ENCODE data around the gene RGCC. TPM values are rescaled to one million over a fixed set of nuclear protein-coding genes. Genes with fewer than 3 reads are reported as not detected.

The RGCC gene
- total RNA-seq, 3 donors from 2014 or later: 91.8 to 112 (median 95.7) TPM

GRCh38 chr13:41494202-41494601 is 36.9 kb downstream of the RGCC start:
- no peak for DNase-seq (ENCODE audit: low spot score in 2 of 2)
- H3K27ac ChIP-seq: no peak overlapping the region
- TF ChIP-seq CTCF (IDR thresholded peaks at IDR 0.05): no peak

GRCh38 chr13:41495044-41495443 is 37.7 kb downstream of the RGCC start:
- no peaks in the 10 kb centered on the region for H3K9me3 ChIP-seq
- no peak overlapping the region for H3K4me3 ChIP-seq
- no peaks in the 10 kb centered on the region for H3K36me3 ChIP-seq
- no peak overlapping the region for H3K27ac ChIP-seq
- TF ChIP-seq POLR2A (IDR thresholded peaks at IDR 0.05) (no peak), POLR2AphosphoS5 (IDR thresholded peaks at IDR 0.05) (no peak), CTCF (IDR thresholded peaks at IDR 0.05) (no peak)
- DNase-seq (ENCODE audit: low spot score in 2 of 2): no peak
- H3K4me1 ChIP-seq: peaks cover 0 to 5% of the 10 kb centered on the region in 2 donors
- intact Hi-C loops (cut with DNase I; ENCODE audit: low total_unique reads): no loop called here
- no peaks in the 10 kb centered on the region for H3K27me3 ChIP-seq

More at GRCh38 chr13:41494202-41494601, 36.9 kb downstream of the RGCC start:
- Histone ChIP-seq H3K36me3 (no peaks in the 10 kb centered on the region), H3K4me1 (peaks cover 0 to 5% of the 10 kb centered on the region in 2 donors), H3K27me3 (no peaks in the 10 kb centered on the region), H3K4me3 (no peak overlapping the region), H3K9me3 (no peaks in the 10 kb centered on the region)
- intact Hi-C loops (cut with DNase I; ENCODE audit: low total_unique reads): no loop called here

- no peak for DNase-seq (ENCODE audit: low spot score in 2 of 2)
- Histone ChIP-seq H3K36me3 (no peaks in the 10 kb centered on the region), H3K9me3 (no peaks in the 10 kb centered on the region), H3K4me1 (peaks cover 0 to 5% of the 10 kb centered on the region in 2 donors), H3K27me3 (no peaks in the 10 kb centered on the region), H3K4me3 (no peak overlapping the region), H3K27ac (no peak overlapping the region)
- intact Hi-C loops (cut with DNase I; ENCODE audit: low total_unique reads): no loop called here
- no peak for TF ChIP-seq CTCF (IDR thresholded peaks at IDR 0.05)
- no peak for TF ChIP-seq POLR2AphosphoS5 (IDR thresholded peaks at IDR 0.05)
- TF ChIP-seq POLR2A (IDR thresholded peaks at IDR 0.05): no peak
These were observed 39.3 kb downstream of the RGCC start for GRCh38 chr13:41496420-41497234.

GRCh38 chr13:41497436-41497835 is 40.1 kb downstream of the RGCC start:
- Histone ChIP-seq H3K36me3 (no peaks in the 10 kb centered on the region), H3K4me1 (peaks cover 0 to 5% of the 10 kb centered on the region in 2 donors), H3K27ac (no peak overlapping the region), H3K9me3 (no peaks in the 10 kb centered on the region), H3K27me3 (no peaks in the 10 kb centered on the region), H3K4me3 (no peak overlapping the region)
- intact Hi-C loops (cut with DNase I; ENCODE audit: low total_unique reads): no loop called here
- DNase-seq (ENCODE audit: low spot score in 2 of 2): no peak
- TF ChIP-seq POLR2AphosphoS5 (IDR thresholded peaks at IDR 0.05): no peak
- TF ChIP-seq POLR2A (IDR thresholded peaks at IDR 0.05): no peak
- no peak for TF ChIP-seq CTCF (IDR thresholded peaks at IDR 0.05)

- TF ChIP-seq POLR2A (IDR thresholded peaks at IDR 0.05) (no peak), CTCF (IDR thresholded peaks at IDR 0.05) (no peak), POLR2AphosphoS5 (IDR thresholded peaks at IDR 0.05) (no peak)
- Histone ChIP-seq H3K9me3 (peaks cover 0 to 4% of the 10 kb centered on the region in 2 donors), H3K36me3 (no peaks in the 10 kb centered on the region), H3K27ac (no peak overlapping the region), H3K4me3 (no peak overlapping the region), H3K27me3 (no peaks in the 10 kb centered on the region), H3K4me1 (peaks cover 0 to 5% of the 10 kb centered on the region in 2 donors)
- no peak for DNase-seq (ENCODE audit: low spot score in 2 of 2)
- intact Hi-C loops (cut with DNase I; ENCODE audit: low total_unique reads): no loop called here
These were observed 42.1 kb downstream of the RGCC start for GRCh38 chr13:41499452-41499851.

All from breast epithelium (tissue), 4 donors.